Stimulated activated CD4-positive, alpha-beta T cell treated with anti-CD3 and anti-CD28 coated beads, Interleukin-12 subunit alpha, Interleukin-12 subunit beta, amount 100 ng/mL, for 4 hours (primary cell): ENCODE results near the gene CACNA2D3.

Experiments used
- DNase-seq: peaks from one replicate; pipeline ENCODE4 v3.0.0-alpha.2; 2020

CACNA2D3 gene

DNA sequence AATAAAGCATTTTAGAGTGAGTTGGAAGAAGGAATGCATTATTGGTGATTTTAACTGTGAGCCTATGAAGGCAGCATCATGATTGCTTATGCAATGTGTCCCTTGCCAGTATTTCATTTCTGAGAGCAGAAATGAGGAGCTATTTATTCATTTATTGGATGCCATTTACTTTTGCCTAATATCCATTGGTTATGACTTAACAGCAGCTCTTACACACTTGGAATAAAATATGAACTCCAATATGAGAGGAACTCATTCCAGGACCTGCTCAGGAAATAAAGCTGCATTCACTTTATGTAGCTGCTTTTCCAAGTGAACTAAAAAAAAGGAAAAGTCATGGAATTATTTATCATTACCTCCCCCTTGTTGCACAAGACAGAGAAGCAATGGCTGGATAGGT is 525.4 kb downstream of the CACNA2D3 start:
- no peak for DNase-seq

DNA sequence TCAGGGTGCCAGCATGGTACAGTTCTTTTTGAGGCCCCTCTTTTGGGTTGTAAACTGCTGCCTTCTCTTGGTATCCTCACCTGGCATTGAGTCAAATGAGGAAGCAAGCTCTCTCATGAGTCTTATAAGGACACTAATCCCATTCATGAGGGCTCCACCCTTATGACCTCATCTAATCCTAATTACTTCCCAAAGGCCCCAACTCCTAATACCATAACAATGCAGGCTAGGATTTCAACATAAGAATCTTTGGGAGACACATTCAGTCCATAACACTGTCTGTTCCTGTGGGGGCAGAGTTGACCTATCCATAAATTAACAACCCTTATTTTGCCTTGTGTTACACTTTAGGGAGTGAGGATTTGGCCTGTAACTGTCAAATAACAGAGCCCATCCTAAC is 527.2 kb downstream of the CACNA2D3 start:
- no peak for DNase-seq

DNA sequence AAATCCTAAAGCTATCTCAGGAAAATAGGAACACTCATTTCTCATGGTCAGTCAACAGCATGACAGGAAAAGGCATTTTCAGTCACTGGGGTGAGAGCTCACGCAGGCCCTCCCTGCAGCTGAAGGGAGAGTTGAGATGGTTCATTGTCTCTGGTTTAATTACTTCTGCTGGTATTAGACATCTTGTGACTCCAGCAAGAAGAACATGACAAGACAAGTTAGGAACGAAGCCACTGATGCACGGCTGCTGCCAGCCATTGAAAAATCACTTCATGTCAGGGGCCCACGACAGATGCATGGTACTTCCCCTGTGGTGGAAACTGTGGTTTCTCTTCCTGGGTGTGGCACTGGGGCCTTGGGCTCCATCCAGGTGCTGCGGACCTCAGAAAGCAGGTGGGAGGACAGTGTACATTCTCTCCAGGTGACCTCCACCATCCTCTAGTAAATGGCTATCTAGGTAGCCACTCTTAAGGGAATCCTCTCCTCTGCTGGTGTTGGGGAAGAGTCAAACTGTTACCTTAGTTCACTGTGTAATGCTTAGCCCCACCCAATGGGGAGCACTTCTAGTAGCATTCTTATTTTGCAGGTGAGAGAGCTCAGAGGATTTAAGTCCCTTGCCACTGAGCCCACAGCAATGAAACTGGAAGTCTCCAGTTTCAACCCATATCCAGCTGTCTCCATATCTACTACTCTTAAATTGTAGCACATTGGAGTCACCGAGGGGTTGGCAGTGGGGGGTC is 531.3 kb downstream of the CACNA2D3 start:
- DNase-seq = no peak

DNA sequence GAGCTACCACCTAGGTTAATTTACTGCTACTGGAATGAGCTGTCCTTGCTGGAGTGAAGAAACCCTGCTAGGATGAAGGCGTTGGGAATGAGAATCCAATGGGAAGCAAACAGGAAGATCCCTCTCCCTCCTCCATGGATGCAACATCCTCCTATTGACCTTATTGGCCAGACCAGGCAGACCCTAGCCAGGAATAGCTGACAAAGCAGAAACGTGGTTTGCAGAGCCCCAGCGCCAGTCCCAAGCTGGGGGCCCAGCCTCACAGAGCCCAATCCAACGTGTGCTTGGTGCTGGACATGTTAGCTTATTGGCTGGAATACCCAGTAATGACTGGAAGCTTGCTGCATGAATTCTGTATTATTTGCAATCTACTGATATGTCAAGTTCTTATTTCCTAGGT is 532.4 kb downstream of the CACNA2D3 start:
- DNase-seq = no peak

DNA sequence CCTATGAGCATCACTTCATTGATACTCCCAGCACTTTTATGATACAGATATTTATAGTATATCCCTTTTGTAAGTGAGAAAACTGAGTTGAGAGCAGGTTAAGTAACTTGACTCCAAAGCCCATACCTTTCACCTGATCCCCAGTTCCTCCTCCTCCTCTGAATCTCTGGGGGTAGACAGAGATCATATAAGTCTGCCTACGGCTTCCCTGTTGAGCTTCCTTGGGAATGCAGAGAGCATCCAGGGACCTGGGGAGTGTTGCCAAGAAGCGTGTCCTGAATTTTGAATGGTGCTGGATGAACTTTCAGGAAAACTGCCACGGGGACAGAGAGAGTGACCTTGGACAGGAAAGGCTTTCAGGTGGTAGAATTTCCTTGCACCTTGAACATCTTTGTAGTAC is 537.0 kb downstream of the CACNA2D3 start:
- no peak for DNase-seq

DNA sequence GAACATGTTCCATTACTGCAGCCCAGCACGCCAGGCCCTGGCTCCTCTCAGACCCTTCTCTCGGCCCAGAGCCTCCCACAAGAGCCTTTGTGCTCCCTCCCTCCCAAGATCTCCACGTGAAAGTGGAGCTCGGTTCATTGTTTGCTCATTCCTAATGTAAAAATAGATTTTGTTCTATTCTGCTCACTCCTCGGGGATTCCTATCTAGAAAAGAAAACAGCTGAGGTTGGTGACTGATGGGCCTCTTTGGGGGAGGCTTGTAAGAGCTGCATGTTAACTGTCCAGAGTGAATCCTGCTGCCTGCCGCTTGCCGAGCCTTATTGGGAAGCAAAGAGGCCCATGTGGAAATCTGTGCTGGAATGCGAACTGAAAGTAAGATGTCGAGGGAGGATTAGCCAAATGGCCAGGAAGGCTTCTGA is 538.4 kb downstream of the CACNA2D3 start:
- no peak for DNase-seq

DNA sequence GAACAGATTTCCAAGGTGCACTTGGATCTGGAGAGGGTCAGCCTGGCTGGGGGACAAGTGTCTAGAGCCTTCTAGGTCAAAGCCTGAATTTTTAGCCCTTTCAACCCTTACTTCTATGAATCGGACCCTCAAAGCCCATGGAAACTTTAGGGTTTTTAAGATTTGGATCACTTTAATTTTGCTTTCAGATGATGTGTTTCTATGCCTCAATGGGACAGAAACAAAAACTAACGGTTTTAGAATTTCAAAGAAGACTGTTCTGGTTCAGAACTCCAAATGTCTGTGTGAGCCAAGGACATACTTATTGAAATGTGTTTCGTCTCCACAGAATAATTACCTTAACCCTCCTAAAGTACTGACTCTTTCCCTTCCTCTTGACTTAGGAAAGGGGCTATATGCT is 538.8 kb downstream of the CACNA2D3 start:
- DNase-seq = no peak

DNA sequence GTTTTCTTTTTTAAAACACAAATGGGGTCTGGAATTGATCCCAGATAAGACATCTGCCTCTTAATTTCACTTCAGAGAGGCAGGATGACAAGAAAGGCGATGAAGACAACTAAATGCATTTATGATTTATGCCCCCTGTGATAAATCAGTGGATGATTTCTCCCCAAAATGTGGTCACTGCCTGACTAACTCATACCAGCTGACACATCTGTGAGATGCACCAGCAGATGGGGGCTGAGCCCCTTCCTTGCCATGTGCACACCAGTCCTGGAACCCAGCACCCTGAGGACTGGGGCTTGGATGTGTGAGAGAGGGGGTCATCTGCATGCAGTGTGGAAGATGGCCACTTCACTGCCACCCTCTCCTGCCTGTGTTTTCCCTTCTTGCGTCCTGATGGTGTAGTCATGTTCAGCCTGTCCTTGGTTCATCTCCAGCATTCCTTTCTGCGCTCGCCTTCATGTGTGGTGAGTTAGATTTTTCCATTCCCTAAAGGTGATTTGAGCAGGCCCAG is 541.2 kb downstream of the CACNA2D3 start:
- DNase-seq = no peak

DNA sequence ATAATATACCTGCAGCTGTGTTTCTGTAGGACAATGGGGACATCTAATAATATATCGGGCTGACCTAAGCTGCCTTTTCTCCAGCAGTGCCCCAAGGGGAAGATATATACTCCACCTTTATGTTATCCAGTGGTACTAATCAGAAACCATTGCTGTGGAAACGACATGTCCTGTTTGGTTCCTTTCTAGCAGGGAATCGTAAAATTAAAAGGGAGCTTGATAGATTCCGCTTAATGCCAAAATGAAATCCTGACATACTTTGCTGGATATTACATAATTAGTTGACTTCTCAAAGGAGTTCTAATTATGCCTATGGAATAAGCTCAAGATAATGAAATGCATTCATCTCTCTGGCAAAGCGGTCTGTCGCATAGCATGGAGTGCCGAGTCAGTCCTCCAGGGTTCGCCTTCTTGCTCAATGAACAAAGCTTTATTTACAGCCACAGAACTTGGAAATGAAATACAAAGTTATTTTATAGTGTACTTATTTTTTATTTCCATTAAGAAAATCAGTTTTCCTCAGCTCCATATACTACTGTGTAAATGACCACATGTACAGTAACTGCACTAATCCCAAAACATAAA is 542.8 kb downstream of the CACNA2D3 start:
- no peak for DNase-seq

DNA sequence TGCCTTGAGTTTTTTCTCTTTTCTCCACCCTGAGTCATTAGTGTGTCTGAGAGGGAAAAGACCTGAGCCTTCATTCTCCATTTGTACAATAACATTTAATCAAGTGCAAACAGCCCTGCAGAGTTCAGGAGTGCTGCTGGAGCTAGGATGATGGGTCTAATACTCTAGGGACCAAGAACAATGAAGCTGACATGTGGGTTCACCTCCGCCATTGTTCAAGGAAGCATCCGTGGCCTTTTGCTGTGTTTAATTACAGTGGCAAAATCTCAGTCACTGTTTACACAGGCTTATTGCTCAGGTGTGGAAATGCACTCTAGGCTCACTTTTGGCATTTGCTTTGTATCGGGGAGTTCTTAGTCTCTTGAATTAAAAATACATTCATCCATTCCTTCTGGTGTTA is 545.9 kb downstream of the CACNA2D3 start:
- no peak for DNase-seq

DNA sequence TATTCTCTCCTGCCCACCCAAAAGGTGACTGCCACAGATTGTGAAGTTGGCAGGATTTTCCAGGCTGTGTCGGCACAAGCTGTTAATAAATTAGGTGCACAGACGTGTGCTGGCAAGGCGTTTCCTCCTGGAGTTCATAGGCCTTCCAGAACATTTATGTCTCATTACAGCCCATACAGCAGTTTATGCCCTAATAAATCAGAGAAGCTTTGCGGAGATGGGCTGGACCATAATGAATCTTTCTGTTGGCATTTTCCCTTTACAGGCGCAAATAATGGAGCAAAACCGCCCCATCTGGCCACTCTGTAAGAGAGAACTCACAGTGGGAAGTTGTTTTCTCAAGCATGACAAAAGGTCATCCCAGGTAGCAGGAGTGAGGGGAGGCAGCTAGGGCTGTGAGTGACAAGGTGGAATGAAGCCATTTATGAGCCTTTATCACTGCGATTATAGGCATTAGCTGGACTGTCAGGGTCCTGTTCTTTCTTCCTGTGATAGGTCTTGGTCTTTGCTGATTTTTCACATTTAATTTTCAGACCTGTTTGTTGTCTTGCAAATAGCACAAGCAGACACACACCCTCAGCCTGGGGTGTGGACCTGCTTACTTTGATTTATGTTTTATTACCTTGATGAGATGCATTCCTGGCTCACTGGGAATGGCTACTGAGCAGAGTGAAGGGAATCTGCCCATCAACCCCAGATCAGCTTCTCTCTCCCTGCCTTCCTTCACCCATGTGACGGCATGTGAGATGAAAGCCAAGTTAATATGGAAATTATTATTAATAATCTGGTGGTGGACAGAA is 548.0 kb downstream of the CACNA2D3 start:
- DNase-seq = no peak

DNA sequence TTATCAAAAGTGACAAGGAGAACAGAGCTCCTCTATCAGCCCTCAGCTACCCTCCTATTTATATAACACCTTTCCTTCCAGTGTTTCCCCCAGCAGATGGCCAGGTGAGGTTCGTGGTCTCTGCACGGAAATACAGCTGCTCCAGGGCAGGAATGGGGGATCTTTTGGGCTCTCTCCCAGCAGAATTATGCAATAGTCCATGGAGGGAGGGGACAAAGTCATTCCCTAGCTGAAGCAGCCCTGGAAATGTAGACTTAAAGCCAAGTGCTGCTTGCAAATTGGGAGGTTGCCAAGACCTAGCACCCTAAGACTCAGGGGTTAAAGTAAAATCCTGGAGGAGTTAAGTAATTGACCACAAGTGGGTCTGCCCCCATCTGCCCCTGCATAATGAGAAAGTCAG is 549.2 kb downstream of the CACNA2D3 start:
- no peak for DNase-seq

DNA sequence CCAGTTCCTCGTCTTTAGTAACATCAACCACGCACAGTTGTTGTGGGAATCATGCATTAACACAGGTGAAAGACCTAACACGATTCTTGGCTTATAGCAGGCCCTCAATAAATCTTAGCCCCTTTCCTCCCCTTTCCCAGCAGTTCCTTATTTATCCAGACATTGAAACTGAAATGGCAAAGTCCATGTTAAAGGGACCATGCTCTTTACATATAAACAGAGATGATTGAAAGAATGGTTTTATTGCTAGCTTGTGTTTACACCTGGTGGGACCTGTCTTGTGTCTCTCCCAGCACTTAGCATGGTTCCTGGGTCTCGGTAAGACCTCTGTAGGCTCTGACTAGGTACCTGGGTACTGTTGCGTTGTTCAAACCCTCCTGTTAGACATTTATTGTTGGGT is 553.7 kb downstream of the CACNA2D3 start:
- DNase-seq = no peak

DNA sequence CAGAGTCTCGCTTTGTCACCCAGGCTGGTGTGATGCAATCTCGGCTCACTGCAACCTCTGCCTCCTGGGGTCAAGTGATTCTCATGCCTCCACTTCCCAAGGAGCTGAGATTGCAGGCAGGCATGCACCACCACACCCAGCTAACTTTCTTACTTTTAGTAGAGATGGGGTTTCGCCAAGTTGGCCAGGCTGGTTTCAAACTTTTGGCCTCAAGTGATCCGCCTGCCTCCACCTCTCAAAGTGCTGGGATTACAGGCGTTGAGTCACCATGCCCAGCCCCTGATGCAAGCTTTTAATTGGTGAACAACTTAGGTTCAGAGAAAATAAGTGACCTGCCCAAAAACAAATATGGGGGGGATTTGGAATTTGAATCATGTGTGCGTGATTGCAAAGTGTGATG is 559.4 kb downstream of the CACNA2D3 start:
- DNase-seq = no peak

DNA sequence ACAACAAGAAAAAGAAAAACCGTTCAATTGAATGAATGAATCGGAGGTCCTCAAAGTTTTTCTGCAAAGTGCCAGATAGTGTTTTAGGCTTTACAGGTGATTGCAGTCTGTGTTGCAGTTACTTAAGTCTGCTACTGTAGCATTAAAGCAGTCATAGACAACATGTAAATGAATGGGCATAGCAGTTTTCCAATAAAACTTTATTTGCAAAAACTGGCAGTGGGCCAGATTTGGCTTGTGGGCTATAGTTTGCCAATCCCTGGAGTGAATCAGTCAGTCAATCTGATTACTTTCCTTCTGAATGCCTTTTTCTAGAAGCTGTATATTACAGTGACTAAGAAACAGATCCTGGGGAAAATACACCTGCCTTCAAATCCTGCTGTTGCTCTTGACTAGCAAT is 562.9 kb downstream of the CACNA2D3 start:
- no peak for DNase-seq

DNA sequence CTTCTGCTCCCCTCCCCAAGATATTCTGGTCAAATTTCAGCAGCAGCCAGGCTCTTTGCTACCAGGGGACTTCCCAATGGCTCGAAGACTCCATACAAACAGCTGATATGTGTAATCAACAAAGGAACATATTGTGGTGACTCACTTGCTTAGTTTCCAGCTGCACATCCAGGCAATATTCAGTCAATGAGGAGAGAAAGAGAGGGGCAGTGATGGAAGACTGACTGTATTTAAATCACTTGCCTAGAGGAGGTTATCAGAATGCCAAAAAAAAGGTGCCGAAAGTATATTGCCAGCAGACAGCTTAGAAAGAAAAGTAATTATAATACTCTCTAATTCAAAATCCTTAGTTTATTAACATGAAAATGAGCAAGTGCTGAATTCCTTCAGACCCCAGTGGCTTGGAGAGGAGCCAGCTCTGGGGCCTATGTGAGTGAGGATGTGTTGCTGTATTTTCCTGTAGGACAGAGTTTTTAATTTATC is 569.0 kb downstream of the CACNA2D3 start:
- DNase-seq = no peak

DNA sequence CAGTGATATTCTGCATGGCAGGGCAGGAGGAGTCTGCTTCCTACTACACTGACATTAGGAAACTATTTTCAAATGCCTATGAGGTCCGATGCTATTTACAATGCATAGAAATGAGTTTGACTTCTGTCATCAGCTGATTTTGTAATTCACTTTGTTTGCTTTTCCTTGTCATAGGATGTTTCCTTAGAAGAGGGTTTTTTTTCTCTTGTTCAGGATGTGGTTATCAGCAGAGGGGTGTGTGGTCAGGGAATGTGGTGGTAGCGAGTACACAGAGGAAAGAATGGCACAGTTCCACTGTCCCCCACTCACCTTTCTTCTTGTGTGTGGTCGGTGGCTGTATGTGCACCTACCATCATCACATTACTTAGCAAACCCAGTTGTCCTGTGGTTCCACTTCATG is 574.0 kb downstream of the CACNA2D3 start:
- DNase-seq = no peak

DNA sequence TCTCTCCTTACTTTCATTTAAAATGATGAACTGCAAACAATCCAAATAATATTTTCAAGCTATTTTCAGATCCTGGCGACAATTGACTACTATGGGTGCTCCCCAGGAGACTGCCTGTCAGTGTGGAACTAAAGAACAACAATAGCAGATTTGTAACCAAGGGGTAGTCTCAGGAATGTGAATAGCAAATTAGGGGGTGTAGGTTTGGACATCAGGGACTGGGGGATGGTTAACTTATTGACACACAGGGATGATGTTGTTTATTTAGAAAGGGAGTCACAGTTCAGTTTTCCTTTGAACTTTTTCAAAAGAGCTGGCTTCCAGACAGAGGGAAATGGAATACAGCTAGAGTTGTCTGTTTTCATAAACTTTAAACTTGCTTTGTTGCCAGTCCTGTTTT is 575.7 kb downstream of the CACNA2D3 start:
- no peak for DNase-seq

DNA sequence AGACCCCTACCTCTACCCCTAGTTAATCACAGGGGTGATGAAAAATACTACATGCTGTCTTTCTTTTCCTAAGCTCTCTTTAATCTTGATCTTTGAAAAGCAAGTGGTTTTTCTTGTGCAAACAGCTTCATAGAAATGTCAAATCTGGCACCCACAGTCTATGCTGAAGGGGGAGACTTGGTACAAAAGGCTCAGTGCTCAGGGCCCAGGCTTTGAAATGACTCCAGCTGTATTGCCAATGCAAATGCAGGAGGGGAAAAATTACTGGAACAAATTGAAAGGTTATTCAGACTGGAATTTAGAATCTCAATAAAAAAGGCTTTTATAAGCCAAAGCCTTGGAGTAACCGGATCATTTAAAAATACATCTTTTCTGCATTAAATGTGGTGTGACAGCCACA is 581.6 kb downstream of the CACNA2D3 start:
- DNase-seq = no peak

DNA sequence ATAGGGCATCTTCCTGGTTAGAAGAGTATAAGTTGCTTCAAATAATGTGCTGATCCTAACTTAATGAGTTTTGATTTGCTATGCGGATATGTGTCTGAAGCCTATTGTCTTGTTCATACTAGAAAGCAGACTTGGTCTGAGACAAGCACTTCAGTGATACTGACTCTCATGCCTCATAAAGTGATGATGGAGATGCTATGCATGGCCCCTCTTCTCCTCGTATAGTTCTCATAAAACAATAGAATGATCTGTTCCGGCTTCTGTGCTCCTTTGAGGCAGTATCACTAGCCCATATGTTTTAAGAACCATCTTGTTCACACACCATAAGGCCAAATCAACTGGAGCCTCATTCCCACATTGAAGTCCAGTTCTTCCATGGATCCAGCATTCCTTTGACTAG is 583.4 kb downstream of the CACNA2D3 start:
- DNase-seq = no peak

DNA sequence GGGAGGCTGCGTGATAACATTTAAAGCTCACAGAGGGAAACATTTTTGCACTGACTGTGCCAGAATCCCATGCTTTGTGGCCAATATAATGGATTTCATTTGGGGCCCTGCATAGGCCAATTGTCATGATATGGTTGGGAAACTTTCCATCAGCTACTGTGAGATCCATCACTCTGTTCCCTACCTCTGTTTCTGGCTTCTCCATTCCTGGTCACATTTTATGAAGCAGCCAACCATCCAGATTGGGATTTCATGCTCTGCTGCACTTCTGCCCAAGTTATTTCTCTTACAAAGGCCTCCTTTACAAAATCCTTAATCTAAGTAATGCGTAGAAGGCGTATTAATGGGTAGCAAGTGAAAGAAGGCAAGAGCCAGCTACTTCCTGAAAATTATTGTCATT is 584.4 kb downstream of the CACNA2D3 start:
- DNase-seq = no peak

DNA sequence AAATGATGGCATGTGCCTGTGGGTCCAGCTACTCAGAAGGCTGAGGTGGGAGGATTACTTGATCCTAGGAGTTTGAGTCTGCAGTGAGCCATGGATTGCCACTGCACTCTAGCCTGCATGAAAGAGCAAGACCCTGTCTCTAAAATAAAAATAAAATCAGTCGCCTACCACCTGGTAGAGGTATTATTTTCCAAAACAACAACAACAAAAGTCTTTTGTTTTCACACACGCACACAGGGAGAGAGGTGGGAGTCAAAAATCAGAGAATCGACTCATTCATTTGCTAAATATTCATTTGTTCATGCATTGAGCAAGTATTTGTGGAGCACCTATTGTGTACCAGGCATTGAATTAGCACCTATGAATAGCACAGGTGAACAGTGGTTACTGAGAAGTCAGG is 587.4 kb downstream of the CACNA2D3 start:
- no peak for DNase-seq

DNA sequence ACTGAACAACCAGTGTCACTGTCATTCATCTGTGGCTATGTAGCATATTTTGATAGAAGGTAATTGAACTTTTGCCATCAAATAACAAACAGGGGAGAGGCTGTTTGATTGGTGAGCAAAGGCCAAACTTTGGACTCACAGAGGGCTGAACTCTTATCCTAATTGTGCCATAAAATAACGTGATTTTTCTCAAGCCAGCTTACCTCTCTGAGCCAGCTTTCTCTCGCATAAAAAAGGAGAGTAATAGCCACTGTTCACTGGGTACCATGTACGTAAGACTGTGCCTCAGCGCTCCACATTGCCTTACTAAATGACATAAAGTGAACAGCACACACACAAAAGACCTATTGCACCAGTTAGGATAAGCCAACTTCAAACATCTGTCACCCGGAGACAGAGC is 588.6 kb downstream of the CACNA2D3 start:
- no peak for DNase-seq

DNA sequence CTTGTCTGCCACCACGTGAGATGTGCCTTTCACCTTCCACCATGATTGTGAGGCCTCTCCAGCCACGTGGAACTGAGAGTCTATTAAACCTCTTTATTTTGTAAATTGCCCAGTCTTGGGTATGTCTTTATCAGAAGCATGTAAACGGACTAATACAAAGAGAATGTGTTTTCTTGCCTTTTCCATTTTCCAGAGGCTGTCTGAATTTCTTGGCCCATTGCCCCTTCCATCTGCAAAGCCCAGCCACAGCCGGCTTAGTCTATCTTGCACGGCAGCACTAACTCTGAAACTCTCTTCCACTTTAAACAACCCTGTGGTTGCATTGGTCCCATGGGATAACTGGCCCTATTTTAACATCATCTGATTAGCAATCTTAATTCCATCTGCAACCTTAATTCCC is 590.2 kb downstream of the CACNA2D3 start:
- no peak for DNase-seq
